ENCODE results near the gene NBEAL2. TPM values are rescaled to one million over a fixed set of nuclear protein-coding genes. Genes with fewer than 3 reads are reported as not detected.
A peak's percentile ranks its signal among the peaks of the same experiment; 100 is the strongest.

NBEAL2 gene
- total RNA-seq, 1 donor from 2014 or later, result 14.8 TPM

DNA sequence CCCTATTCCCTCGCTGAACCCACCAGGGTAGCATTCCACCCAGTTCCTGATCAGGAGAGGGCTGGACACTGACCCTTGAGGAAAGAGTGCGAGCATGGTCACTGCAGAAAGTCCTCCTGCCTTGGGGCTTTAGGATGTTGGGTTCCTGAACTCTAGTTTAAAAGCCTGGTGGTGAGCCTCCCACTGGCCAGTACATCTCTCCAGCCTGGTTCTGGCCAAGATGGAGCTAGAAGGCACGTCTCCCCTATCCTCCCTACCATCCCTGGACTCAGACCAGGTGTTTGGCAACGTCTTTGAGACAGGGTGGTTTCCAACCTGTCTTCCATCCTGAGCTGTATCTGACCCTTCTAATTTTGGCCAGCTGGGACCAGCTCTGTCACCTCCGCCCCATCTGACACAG lies 31.4 kb downstream of the NBEAL2 start:
- no peaks in the 10 kb centered on the region for H3K27me3 ChIP-seq (ENCODE audit: insufficient read depth, low read length)
- H3K27ac Mint-ChIP-seq (ENCODE audit: unreplicated experiment), result no peak overlapping the region
- DNase-seq (ENCODE audit: low read depth) (no peak), FAIRE-seq (no peak)
- peaks cover 14% of the 10 kb centered on the region for H3K4me1 Mint-ChIP-seq (ENCODE audit: low read depth, unreplicated experiment)
- H3K36me3 Mint-ChIP-seq (ENCODE audit: low read depth, unreplicated experiment), result peaks cover 6% of the 10 kb centered on the region
- peaks cover under 1% of the 10 kb centered on the region for H3K27me3 Mint-ChIP-seq (ENCODE audit: low read depth, unreplicated experiment)
- H3K9ac ChIP-seq (ENCODE audit: low read length), result no peak overlapping the region
- no peak for TF ChIP-seq EZH2 (IDR thresholded peaks at IDR 0.05; ENCODE audit: insufficient read depth, low read length)
- TF ChIP-seq, protein P1, sequence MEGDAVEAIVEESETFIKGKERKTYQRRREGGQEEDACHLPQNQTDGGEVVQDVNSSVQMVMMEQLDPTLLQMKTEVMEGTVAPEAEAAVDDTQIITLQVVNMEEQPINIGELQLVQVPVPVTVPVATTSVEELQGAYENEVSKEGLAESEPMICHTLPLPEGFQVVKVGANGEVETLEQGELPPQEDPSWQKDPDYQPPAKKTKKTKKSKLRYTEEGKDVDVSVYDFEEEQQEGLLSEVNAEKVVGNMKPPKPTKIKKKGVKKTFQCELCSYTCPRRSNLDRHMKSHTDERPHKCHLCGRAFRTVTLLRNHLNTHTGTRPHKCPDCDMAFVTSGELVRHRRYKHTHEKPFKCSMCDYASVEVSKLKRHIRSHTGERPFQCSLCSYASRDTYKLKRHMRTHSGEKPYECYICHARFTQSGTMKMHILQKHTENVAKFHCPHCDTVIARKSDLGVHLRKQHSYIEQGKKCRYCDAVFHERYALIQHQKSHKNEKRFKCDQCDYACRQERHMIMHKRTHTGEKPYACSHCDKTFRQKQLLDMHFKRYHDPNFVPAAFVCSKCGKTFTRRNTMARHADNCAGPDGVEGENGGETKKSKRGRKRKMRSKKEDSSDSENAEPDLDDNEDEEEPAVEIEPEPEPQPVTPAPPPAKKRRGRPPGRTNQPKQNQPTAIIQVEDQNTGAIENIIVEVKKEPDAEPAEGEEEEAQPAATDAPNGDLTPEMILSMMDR (IDR thresholded peaks at IDR 0.05; ENCODE audit: insufficient read depth, low read depth, low read length), result no peak
- no peak overlapping the region for H3K4me3 Mint-ChIP-seq (ENCODE audit: unreplicated experiment)
- H3K9me3 ChIP-seq (ENCODE audit: insufficient read depth, low read depth, low read length), result no peaks in the 10 kb centered on the region
- no peak overlapping the region for H3K4me3 ChIP-seq (ENCODE audit: insufficient read depth, low read depth, low read length)
- H3K27ac ChIP-seq (ENCODE audit: low read depth, low read length), result no peak overlapping the region
- H3K79me2 ChIP-seq (ENCODE audit: insufficient read depth, low read length), result no peaks in the 10 kb centered on the region
- H3K4me2 ChIP-seq (ENCODE audit: low read length), result no peak overlapping the region
- no peaks in the 10 kb centered on the region for H3K9me3 Mint-ChIP-seq (ENCODE audit: unreplicated experiment)
- peaks cover 9% of the 10 kb centered on the region for H3K36me3 ChIP-seq (ENCODE audit: insufficient read depth, low read length)
- H2AFZ ChIP-seq (ENCODE audit: low read depth, low read length), result no peak overlapping the region
- no peaks in the 10 kb centered on the region for H4K20me1 ChIP-seq (ENCODE audit: insufficient read depth, low read length)
- H3K4me1 ChIP-seq (ENCODE audit: insufficient read depth, low read length), result peaks cover 10% of the 10 kb centered on the region

DNA sequence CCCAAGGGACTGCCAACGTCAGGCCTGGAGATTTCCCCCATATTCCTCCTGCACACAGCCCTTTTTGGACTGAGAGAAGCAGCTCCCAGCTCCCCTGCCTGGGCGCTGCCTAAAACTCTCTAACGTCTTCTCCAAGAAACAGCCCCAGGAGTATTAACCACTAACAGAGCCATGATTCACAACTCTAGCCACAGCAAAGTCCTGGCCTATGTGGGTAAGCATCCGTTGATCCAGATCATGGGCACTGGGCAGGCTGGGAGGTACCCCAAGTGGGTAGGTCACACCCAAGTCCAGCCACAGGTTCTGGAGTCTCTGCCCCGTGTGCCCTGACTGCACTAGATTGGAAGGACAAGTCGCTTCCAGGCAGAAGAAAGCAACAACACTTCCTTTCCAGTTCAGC lies 31.9 kb downstream of the NBEAL2 start:
- Histone ChIP-seq H3K4me1 (ENCODE audit: insufficient read depth, low read length) (peaks cover 15% of the 10 kb centered on the region), H4K20me1 (ENCODE audit: insufficient read depth, low read length) (no peaks in the 10 kb centered on the region), H3K9me3 (ENCODE audit: insufficient read depth, low read depth, low read length) (no peaks in the 10 kb centered on the region), H3K79me2 (ENCODE audit: insufficient read depth, low read length) (no peaks in the 10 kb centered on the region), H3K27ac (ENCODE audit: low read depth, low read length) (no peak overlapping the region), H2AFZ (ENCODE audit: low read depth, low read length) (no peak overlapping the region), H3K27me3 (ENCODE audit: insufficient read depth, low read length) (no peaks in the 10 kb centered on the region), H3K4me3 (ENCODE audit: insufficient read depth, low read depth, low read length) (no peak overlapping the region), H3K36me3 (ENCODE audit: insufficient read depth, low read length) (peaks cover 13% of the 10 kb centered on the region), H3K4me2 (ENCODE audit: low read length) (no peak overlapping the region), H3K9ac (ENCODE audit: low read length) (no peak overlapping the region)
- H3K36me3 Mint-ChIP-seq (ENCODE audit: low read depth, unreplicated experiment), result peaks cover 5% of the 10 kb centered on the region
- no peak for FAIRE-seq
- TF ChIP-seq, protein P1 (IDR thresholded peaks at IDR 0.05; ENCODE audit: insufficient read depth, low read depth, low read length), result no peak
- no peak for TF ChIP-seq EZH2 (IDR thresholded peaks at IDR 0.05; ENCODE audit: insufficient read depth, low read length)
- no peaks in the 10 kb centered on the region for H3K27me3 Mint-ChIP-seq (ENCODE audit: low read depth, unreplicated experiment)
- no peak for DNase-seq (ENCODE audit: low read depth)
- H3K4me3 Mint-ChIP-seq (ENCODE audit: unreplicated experiment), result no peak overlapping the region
- H3K9me3 Mint-ChIP-seq (ENCODE audit: unreplicated experiment), result no peaks in the 10 kb centered on the region
- H3K4me1 Mint-ChIP-seq (ENCODE audit: low read depth, unreplicated experiment), result peaks cover 18% of the 10 kb centered on the region
- no peak overlapping the region for H3K27ac Mint-ChIP-seq (ENCODE audit: unreplicated experiment)

DNA sequence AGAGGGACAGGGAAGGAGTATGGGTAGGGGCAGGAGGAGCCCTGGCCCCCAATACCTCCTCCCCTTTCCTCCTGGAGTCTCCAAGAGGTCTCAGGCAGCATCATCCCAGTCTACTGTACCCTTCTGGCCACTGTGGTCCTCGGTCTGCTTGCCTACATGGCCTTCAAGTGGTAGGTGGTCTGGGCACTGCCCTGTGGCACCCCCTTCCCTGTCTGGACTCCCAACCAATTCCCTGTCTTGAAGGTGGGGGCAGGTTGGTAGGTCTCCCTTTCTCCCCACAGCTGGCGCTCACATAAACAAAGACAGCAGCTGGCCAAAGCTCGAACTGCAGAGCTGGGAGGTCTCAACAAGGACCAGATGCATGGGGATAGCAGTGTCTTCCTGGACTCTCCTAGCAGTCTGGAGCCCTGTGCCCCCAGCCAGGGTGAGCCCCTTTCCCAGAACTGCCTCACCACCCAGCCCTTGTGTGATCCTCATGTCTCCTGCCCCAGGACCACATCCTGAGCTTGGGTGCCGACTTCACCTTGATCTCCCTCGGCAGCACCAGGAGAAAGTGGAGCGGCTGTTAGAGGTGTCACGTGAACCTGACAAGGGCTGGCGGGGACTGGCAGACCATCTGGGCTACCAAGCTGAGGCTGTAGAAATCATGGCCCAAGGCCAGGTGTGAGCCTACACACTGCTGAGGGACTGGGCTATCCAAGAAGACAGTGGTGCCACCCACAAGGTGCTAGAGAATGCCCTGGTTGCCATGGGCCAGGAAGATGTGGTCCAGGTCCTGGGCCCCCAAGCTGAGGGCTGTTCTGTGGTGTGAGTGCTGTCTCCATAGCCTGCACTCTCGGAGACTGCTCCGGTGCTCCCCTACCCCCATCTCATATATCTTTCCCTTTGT lies 33.1 kb downstream of the NBEAL2 start:
- H3K9me3 ChIP-seq (ENCODE audit: insufficient read depth, low read depth, low read length), result no peaks in the 10 kb centered on the region
- H3K4me3 ChIP-seq (ENCODE audit: insufficient read depth, low read depth, low read length), result no peak overlapping the region
- H3K4me1 ChIP-seq (ENCODE audit: insufficient read depth, low read length), result peaks cover 27% of the 10 kb centered on the region
- peak overlapping the region; percentile 45 for H3K4me3 Mint-ChIP-seq (ENCODE audit: unreplicated experiment)
- TF ChIP-seq EZH2 (IDR thresholded peaks at IDR 0.05; ENCODE audit: insufficient read depth, low read length), result no peak
- TF ChIP-seq, protein P1 (IDR thresholded peaks at IDR 0.05; ENCODE audit: insufficient read depth, low read depth, low read length), result no peak
- no peaks in the 10 kb centered on the region for H3K27me3 ChIP-seq (ENCODE audit: insufficient read depth, low read length)
- no peak overlapping the region for H3K9ac ChIP-seq (ENCODE audit: low read length)
- H3K36me3 Mint-ChIP-seq (ENCODE audit: low read depth, unreplicated experiment), result peaks cover 6% of the 10 kb centered on the region
- H2AFZ ChIP-seq (ENCODE audit: low read depth, low read length), result no peak overlapping the region
- H3K4me2 ChIP-seq (ENCODE audit: low read length), result no peak overlapping the region
- no peaks in the 10 kb centered on the region for H3K27me3 Mint-ChIP-seq (ENCODE audit: low read depth, unreplicated experiment)
- H3K9me3 Mint-ChIP-seq (ENCODE audit: unreplicated experiment), result no peaks in the 10 kb centered on the region
- H3K4me1 Mint-ChIP-seq (ENCODE audit: low read depth, unreplicated experiment), result peaks cover 30% of the 10 kb centered on the region
- no peak for DNase-seq (ENCODE audit: low read depth)
- H3K79me2 ChIP-seq (ENCODE audit: insufficient read depth, low read length), result no peaks in the 10 kb centered on the region
- H3K27ac Mint-ChIP-seq (ENCODE audit: unreplicated experiment), result no peak overlapping the region
- peaks cover 13% of the 10 kb centered on the region for H3K36me3 ChIP-seq (ENCODE audit: insufficient read depth, low read length)
- H4K20me1 ChIP-seq (ENCODE audit: insufficient read depth, low read length), result peaks cover 4% of the 10 kb centered on the region
- FAIRE-seq, result no peak
- H3K27ac ChIP-seq (ENCODE audit: low read depth, low read length), result no peak overlapping the region

Data from astrocyte (in vitro differentiated cells and primary cell).